Measurements from ENCODE around the gene YIPF3. TPM values are rescaled to one million over a fixed set of nuclear protein-coding genes. Genes with fewer than 3 reads are reported as not detected.

Gene YIPF3
- polyA plus RNA-seq, 1 donor (not counting 4 experiments of a cell fraction or from before 2014, with no cell fraction given), result 136 TPM

DNA sequence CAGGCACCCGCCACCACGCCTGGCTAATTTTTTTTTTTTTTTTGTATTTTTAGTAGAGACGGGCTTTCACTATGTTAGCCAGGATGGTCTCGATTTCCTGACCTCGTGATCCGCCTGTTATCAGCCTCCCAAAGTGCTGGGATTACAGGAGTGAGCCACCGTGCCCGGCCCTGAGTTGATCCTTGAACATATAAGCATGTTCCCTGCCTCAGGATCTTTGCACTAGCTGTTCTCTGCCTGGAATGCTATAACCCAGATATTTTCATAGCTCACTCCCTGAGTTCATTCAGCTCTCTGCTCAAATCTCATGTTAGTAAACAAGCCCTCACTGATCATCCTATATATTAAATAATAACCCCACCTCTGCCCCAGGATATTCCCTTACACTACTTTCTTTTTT lies 52.4 kb downstream of the YIPF3 start:
- Histone ChIP-seq H3K9me1 (ENCODE audit: control insufficient read depth, extremely low read depth, insufficient read depth, low read length) (no peaks in the 10 kb centered on the region), H3K79me2 (ENCODE audit: control insufficient read depth, insufficient read depth, low read length) (no peaks in the 10 kb centered on the region), H3K9me3 (ENCODE audit: control insufficient read depth, low read depth, low read length) (no peaks in the 10 kb centered on the region), H3K36me3 (ENCODE audit: control insufficient read depth in 2 of 2, extremely low read depth in 1 of 2, insufficient read depth in 2 of 2, low read length in 2 of 2) (no peaks in the 10 kb centered on the region), H3K4me3 (ENCODE audit: control insufficient read depth in 2 of 3, extremely low read depth in 1 of 3, insufficient read depth in 2 of 3, low read depth in 1 of 3, low read length in 3 of 3) (no peak overlapping the region), H2AFZ (ENCODE audit: control insufficient read depth, low read length) (no peak overlapping the region), H4K20me1 (ENCODE audit: control insufficient read depth, extremely low read depth, insufficient read depth, low read length) (no peaks in the 10 kb centered on the region), H3K27me3 (ENCODE audit: control insufficient read depth, extremely low read depth, insufficient read depth, low read length) (no peaks in the 10 kb centered on the region), H3K27ac (ENCODE audit: control insufficient read depth, insufficient read depth, low read length) (no peak overlapping the region), H3K9ac (ENCODE audit: control insufficient read depth, extremely low read depth, insufficient read depth, low read length) (no peak overlapping the region), H3K4me2 (ENCODE audit: control insufficient read depth, extremely low read depth, insufficient read depth, low read depth, low read length) (no peak overlapping the region), H3K4me1 (ENCODE audit: control insufficient read depth, extremely low read depth, insufficient read depth, low read length) (peaks cover 25% of the 10 kb centered on the region)
- dilution Hi-C loops (cut with MboI; ENCODE audit: extremely low pct_ligation_motif_present, low sequenced_read_pairs), result no loop called here
- FAIRE-seq (no peak), DNase-seq (ENCODE audit: low read depth, low spot score) (no peak)
- no peak for TF ChIP-seq EZH2 (IDR thresholded peaks at IDR 0.05; ENCODE audit: low read length)
- TF ChIP-seq, protein P1, sequence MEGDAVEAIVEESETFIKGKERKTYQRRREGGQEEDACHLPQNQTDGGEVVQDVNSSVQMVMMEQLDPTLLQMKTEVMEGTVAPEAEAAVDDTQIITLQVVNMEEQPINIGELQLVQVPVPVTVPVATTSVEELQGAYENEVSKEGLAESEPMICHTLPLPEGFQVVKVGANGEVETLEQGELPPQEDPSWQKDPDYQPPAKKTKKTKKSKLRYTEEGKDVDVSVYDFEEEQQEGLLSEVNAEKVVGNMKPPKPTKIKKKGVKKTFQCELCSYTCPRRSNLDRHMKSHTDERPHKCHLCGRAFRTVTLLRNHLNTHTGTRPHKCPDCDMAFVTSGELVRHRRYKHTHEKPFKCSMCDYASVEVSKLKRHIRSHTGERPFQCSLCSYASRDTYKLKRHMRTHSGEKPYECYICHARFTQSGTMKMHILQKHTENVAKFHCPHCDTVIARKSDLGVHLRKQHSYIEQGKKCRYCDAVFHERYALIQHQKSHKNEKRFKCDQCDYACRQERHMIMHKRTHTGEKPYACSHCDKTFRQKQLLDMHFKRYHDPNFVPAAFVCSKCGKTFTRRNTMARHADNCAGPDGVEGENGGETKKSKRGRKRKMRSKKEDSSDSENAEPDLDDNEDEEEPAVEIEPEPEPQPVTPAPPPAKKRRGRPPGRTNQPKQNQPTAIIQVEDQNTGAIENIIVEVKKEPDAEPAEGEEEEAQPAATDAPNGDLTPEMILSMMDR (optimal IDR thresholded peaks at IDR 0.05 in 1 of 3, IDR thresholded peaks at IDR 0.05 in 1 of 3, conservative IDR thresholded peaks at IDR 0.05 in 1 of 3; ENCODE audit: extremely low read depth in 1 of 3, insufficient read depth in 2 of 3, low read length in 3 of 3), result no peak

DNA sequence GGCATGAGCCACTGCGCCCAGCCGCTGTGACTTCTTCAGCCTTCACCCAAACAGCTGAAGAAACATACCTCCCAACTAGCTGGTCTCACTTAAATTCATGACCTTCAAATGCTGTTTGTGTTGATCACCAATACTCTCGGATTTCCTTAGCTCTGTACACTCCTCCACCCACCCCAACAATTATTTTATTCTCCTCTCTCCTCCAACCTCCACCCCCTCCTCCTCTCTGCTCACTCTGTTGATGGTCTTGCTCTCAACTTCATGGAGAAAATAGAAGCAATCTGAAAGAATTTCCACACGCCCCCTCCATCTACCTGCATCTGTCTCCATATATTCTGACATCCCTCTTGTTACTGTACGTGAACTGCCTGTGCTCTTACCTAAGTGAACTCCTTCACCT lies 54.8 kb downstream of the YIPF3 start:
- H3K9me3 ChIP-seq (ENCODE audit: control insufficient read depth, low read depth, low read length), result no peaks in the 10 kb centered on the region
- H3K27me3 ChIP-seq (ENCODE audit: control insufficient read depth, extremely low read depth, insufficient read depth, low read length), result no peaks in the 10 kb centered on the region
- no peak for FAIRE-seq
- H4K20me1 ChIP-seq (ENCODE audit: control insufficient read depth, extremely low read depth, insufficient read depth, low read length), result no peaks in the 10 kb centered on the region
- no peak overlapping the region for H3K9ac ChIP-seq (ENCODE audit: control insufficient read depth, extremely low read depth, insufficient read depth, low read length)
- H2AFZ ChIP-seq (ENCODE audit: control insufficient read depth, low read length), result no peak overlapping the region
- no peak overlapping the region for H3K4me3 ChIP-seq (ENCODE audit: control insufficient read depth in 2 of 3, extremely low read depth in 1 of 3, insufficient read depth in 2 of 3, low read depth in 1 of 3, low read length in 3 of 3)
- TF ChIP-seq EZH2 (IDR thresholded peaks at IDR 0.05; ENCODE audit: low read length), result no peak
- TF ChIP-seq, protein P1 (optimal IDR thresholded peaks at IDR 0.05 in 1 of 3, IDR thresholded peaks at IDR 0.05 in 1 of 3, conservative IDR thresholded peaks at IDR 0.05 in 1 of 3; ENCODE audit: extremely low read depth in 1 of 3, insufficient read depth in 2 of 3, low read length in 3 of 3), result no peak
- dilution Hi-C loops (cut with MboI; ENCODE audit: extremely low pct_ligation_motif_present, low sequenced_read_pairs), result no loop called here
- H3K36me3 ChIP-seq (ENCODE audit: control insufficient read depth in 2 of 2, extremely low read depth in 1 of 2, insufficient read depth in 2 of 2, low read length in 2 of 2), result no peaks in the 10 kb centered on the region
- no peak overlapping the region for H3K27ac ChIP-seq (ENCODE audit: control insufficient read depth, insufficient read depth, low read length)
- H3K79me2 ChIP-seq (ENCODE audit: control insufficient read depth, insufficient read depth, low read length), result no peaks in the 10 kb centered on the region
- no peak for DNase-seq (ENCODE audit: low read depth, low spot score)
- H3K4me1 ChIP-seq (ENCODE audit: control insufficient read depth, extremely low read depth, insufficient read depth, low read length), result peaks cover 13% of the 10 kb centered on the region
- H3K4me2 ChIP-seq (ENCODE audit: control insufficient read depth, extremely low read depth, insufficient read depth, low read depth, low read length), result no peak overlapping the region
- H3K9me1 ChIP-seq (ENCODE audit: control insufficient read depth, extremely low read depth, insufficient read depth, low read length), result no peaks in the 10 kb centered on the region

Small RNA genes within 50 kb of the gene (small RNA-seq; reads per million reads assigned to genes)
- gene RF00426 (ENCODE audit: insufficient read length in 3 of 3, low read depth in 3 of 3, low replicate concordance in 1 of 3) (0 reads per million in 3 experiments), gene RNU6-1113P (ENCODE audit: insufficient read length in 3 of 3, low read depth in 3 of 3, low replicate concordance in 1 of 3) (0 reads per million in 3 experiments)

Other genes starting within 250 kb of the YIPF3 start
- not detected in 3 replicates for gene SLC22A7, start 218.7 kb downstream of the YIPF3 start, polyA plus RNA-seq
- 0.08 to 0.67 TPM (median 0.26 TPM) in 3 replicates for gene CRIP3, start 208.1 kb downstream of the YIPF3 start, polyA plus RNA-seq
- 11.4 to 15.9 TPM (median 14.6 TPM) in 3 replicates for gene ZNF318, start 147.3 kb downstream of the YIPF3 start, polyA plus RNA-seq
- gene ABCC10, start 89.4 kb downstream of the YIPF3 start, polyA plus RNA-seq, result 17.9 to 30.1 TPM (median 23.0 TPM) in 3 replicates
- 19.8 to 32.2 TPM (median 31.6 TPM) in 3 replicates for gene DLK2, start 61.4 kb downstream of the YIPF3 start, polyA plus RNA-seq
- 17.2 to 45.5 TPM (median 23.3 TPM) in 3 replicates for gene TJAP1, start 39.4 kb downstream of the YIPF3 start, polyA plus RNA-seq
- gene LRRC73, start 6.6 kb downstream of the YIPF3 start, polyA plus RNA-seq, result 0.16 to 0.40 TPM (median 0.18 TPM) in 3 replicates
- gene POLR1C, start 163 bp upstream of the YIPF3 start, polyA plus RNA-seq, result 99.6 to 121 TPM (median 119 TPM) in 3 replicates
- gene XPO5, start 59.1 kb upstream of the YIPF3 start, polyA plus RNA-seq, result 40.5 to 49.9 TPM (median 46.3 TPM) in 3 replicates
- gene POLH, start 59.3 kb upstream of the YIPF3 start, polyA plus RNA-seq, result 24.4 to 32.3 TPM (median 29.9 TPM) in 3 replicates
- 51.2 to 80.6 TPM (median 59.5 TPM) in 3 replicates for gene GTPBP2, start 112.3 kb upstream of the YIPF3 start, polyA plus RNA-seq
- 34.2 to 48.1 TPM (median 46.5 TPM) in 3 replicates for gene MAD2L1BP, start 118.9 kb upstream of the YIPF3 start, polyA plus RNA-seq
- not detected in 3 replicates for gene RSPH9, start 128.1 kb upstream of the YIPF3 start, polyA plus RNA-seq
- 48.8 to 62.8 TPM (median 54.5 TPM) in 3 replicates for gene MRPS18A, start 170.9 kb upstream of the YIPF3 start, polyA plus RNA-seq